ENCODE data around the gene TLK1. TPM values are rescaled to one million over a fixed set of nuclear protein-coding genes. Genes with fewer than 3 reads are reported as not detected.

TLK1 gene
- total RNA-seq, 1 donor from 2014 or later: 58.1 TPM

- Histone ChIP-seq H3K27ac (no peak overlapping the region), H3K4me3 (no peak overlapping the region), H3K9me3 (no peaks in the 10 kb centered on the region), H3K27me3 (no peaks in the 10 kb centered on the region), H3K4me1 (peaks cover 15% of the 10 kb centered on the region), H3K36me3 (no peaks in the 10 kb centered on the region)
- intact Hi-C loops (cut with DNase I): no loop called here
- no peak for DNase-seq
- ATAC-seq: no peak
- TF ChIP-seq CTCF (IDR thresholded peaks at IDR 0.05): no peak
Measured at GRCh38 chr2:171154348-171154747, 6.3 kb downstream of the TLK1 start.

GRCh38 chr2:171150694-171151285 is 9.9 kb downstream of the TLK1 start:
- intact Hi-C loops (cut with DNase I): no loop called here
- no peak overlapping the region for H3K27ac ChIP-seq
- peaks cover 21% of the 10 kb centered on the region for H3K4me1 ChIP-seq
- DNase-seq (no peak), ATAC-seq (no peak)
- no peaks in the 10 kb centered on the region for H3K27me3 ChIP-seq
- no peaks in the 10 kb centered on the region for H3K36me3 ChIP-seq
- H3K4me3 ChIP-seq: no peak overlapping the region
- H3K9me3 ChIP-seq: no peaks in the 10 kb centered on the region
- TF ChIP-seq CTCF (IDR thresholded peaks at IDR 0.05): no peak

GRCh38 chr2:171149986-171150693 is 10.6 kb downstream of the TLK1 start:
- Histone ChIP-seq H3K9me3 (no peaks in the 10 kb centered on the region), H3K4me1 (peaks cover 21% of the 10 kb centered on the region), H3K27me3 (no peaks in the 10 kb centered on the region), H3K36me3 (no peaks in the 10 kb centered on the region), H3K27ac (no peak overlapping the region), H3K4me3 (no peak overlapping the region)
- ATAC-seq (no peak), DNase-seq (no peak)
- intact Hi-C loops (cut with DNase I): no loop called here
- no peak for TF ChIP-seq CTCF (IDR thresholded peaks at IDR 0.05)

- TF ChIP-seq CTCF (IDR thresholded peaks at IDR 0.05): no peak
- peaks cover 13% of the 10 kb centered on the region for H3K4me1 ChIP-seq
- no peaks in the 10 kb centered on the region for H3K27me3 ChIP-seq
- no peaks in the 10 kb centered on the region for H3K36me3 ChIP-seq
- H3K27ac ChIP-seq: no peak overlapping the region
- no peaks in the 10 kb centered on the region for H3K9me3 ChIP-seq
- intact Hi-C loops (cut with DNase I): no loop called here
- no peak for ATAC-seq
- no peak for DNase-seq
- H3K4me3 ChIP-seq: no peak overlapping the region
Measured at GRCh38 chr2:171149171-171149938, 11.3 kb downstream of the TLK1 start.

- Histone ChIP-seq H3K4me3 (no peak overlapping the region), H3K27ac (no peak overlapping the region)
- intact Hi-C loops (cut with DNase I): no loop called here
Measured at GRCh38 chr2:171147081-171147480, 13.6 kb downstream of the TLK1 start.

More at GRCh38 chr2:171147081-171147480, 13.6 kb downstream of the TLK1 start:
- DNase-seq: no peak
- Histone ChIP-seq H3K36me3 (no peaks in the 10 kb centered on the region), H3K9me3 (no peaks in the 10 kb centered on the region), H3K4me1 (peaks cover 11% of the 10 kb centered on the region), H3K27me3 (no peaks in the 10 kb centered on the region)
- no peak for ATAC-seq
- no peak for TF ChIP-seq CTCF (IDR thresholded peaks at IDR 0.05)

All from upper lobe of right lung (tissue), 1 donor.